NOMO-1 treated with DMSO at 0.1 percent for 48 hours (cell line): ENCODE results near the gene MOCS3.
"Not testable (repeated sequence)": the region's sequence is repeated elsewhere in the genome, so short reads cannot be mapped to it uniquely, and the experiment has no call there.

Source experiments
- DNase-seq: peaks from one replicate; lab custom pipeline; 2025; ENCODE audit not compliant: unreplicated experiment; lab: John Stamatoyannopoulos, UW

The MOCS3 gene

GRCh38 chr20:50932016-50932485, 26.6 kb upstream of the MOCS3 start:
- DNase-seq: no peak

- no peak for DNase-seq
Observed at GRCh38 chr20:50932691-50933280, 25.8 kb upstream of the MOCS3 start.

GRCh38 chr20:50933589-50933988, 25.0 kb upstream of the MOCS3 start:
- no peak for DNase-seq

GRCh38 chr20:50943069-50943468, 15.5 kb upstream of the MOCS3 start:
- no peak for DNase-seq

GRCh38 chr20:50948132-50948785, 10.4 kb upstream of the MOCS3 start:
- no peak for DNase-seq

GRCh38 chr20:50953196-50953595, 5.4 kb upstream of the MOCS3 start:
- no peak for DNase-seq

- DNase-seq: no peak
Observed at GRCh38 chr20:50953821-50954220, 4.8 kb upstream of the MOCS3 start.

- no peak for DNase-seq
Observed at GRCh38 chr20:50957276-50957675, 1.3 kb upstream of the MOCS3 start.

- DNase-seq: peak; percentile 8
Observed at GRCh38 chr20:50957798-50958614, 612 bp upstream of the MOCS3 start, which contains the start of gene DPM1. Gene DPM1 (minus strand): TSS chr20:50958532. CDS start chr20:50958523, 9 bp downstream.

- DNase-seq: no peak
Observed at GRCh38 chr20:50959543-50960126, 1.0 kb downstream of the MOCS3 start.

- no peak for DNase-seq
Observed at GRCh38 chr20:50967586-50967985, 9.0 kb downstream of the MOCS3 start.

GRCh38 chr20:50968289-50968688, 9.7 kb downstream of the MOCS3 start:
- no peak for DNase-seq

- DNase-seq: no peak
Observed at GRCh38 chr20:50969435-50969834, 10.8 kb downstream of the MOCS3 start.

- DNase-seq: no peak
Observed at GRCh38 chr20:50969912-50970311, 11.3 kb downstream of the MOCS3 start.

- no peak for DNase-seq
Observed at GRCh38 chr20:50975701-50976330, 17.2 kb downstream of the MOCS3 start.

GRCh38 chr20:50977066-50978021, 18.7 kb downstream of the MOCS3 start:
- no peak for DNase-seq

- not testable (repeated sequence) for DNase-seq
Observed at GRCh38 chr20:50978533-50978932, 19.9 kb downstream of the MOCS3 start.

- peak; percentile 90 for DNase-seq
Observed at GRCh38 chr20:50980071-50980681, 21.6 kb downstream of the MOCS3 start.
